OCI-LY3 (cell line): ENCODE measurements around the gene TMEM51.

Source experiments
- H2AFZ ChIP-seq: fragments of 200-600, 300-600 bp; shearing (Covaris generic); 2 replicates; pipeline ENCODE4 v1.6.0; 2014; ENCODE audit warnings: antibody characterized with exemption, low read depth, low read length
- H3K27ac ChIP-seq: fragments of 200-600, 300-600 bp; sonication (generic); 2 replicates; pipeline ENCODE4 v1.5.1; 2014; ENCODE audit warnings: mild to moderate bottlenecking, low read length, moderate library complexity, mixed read lengths
- H3K27me3 ChIP-seq: fragments of 200-600, 300-600 bp; sonication (generic); 2 replicates; pipeline ENCODE4 v1.6.1; 2014; ENCODE audit warnings: low read depth, low read length, mixed read lengths
- H3K36me3 ChIP-seq: fragments of 200-600, 300-600 bp; sonication (generic); replicated peaks from 2 replicates; pipeline ENCODE3; 2014; ENCODE audit warnings: low read depth, low read length, mixed read lengths
- H3K4me1 ChIP-seq: fragments of 300-600, 200-600 bp; sonication (generic); 2 replicates; pipeline ENCODE4 v1.6.1; 2014; ENCODE audit warnings: low read length, mixed read lengths
- H3K4me2 ChIP-seq: fragments of 200-600, 300-600 bp; sonication (generic); 2 replicates; pipeline ENCODE4 v1.6.1; 2014; ENCODE audit warnings: low read length, mixed read lengths
- H3K4me3 ChIP-seq: fragments of 300-600, 200-600 bp; sonication (generic); 2 replicates; pipeline ENCODE4 v1.5.1; 2014; ENCODE audit warnings: antibody characterized with exemption, mild to moderate bottlenecking, low read length, moderate library complexity
- H3K79me2 ChIP-seq: fragments of 300-600, 200-600 bp; shearing (Covaris generic); 2 replicates; pipeline ENCODE4 v1.6.1; 2014; ENCODE audit warnings: mild to moderate bottlenecking, low read length, mixed read lengths
- H3K9ac ChIP-seq: fragments of 300-600, 200-600 bp; shearing (Covaris generic); 2 replicates; pipeline ENCODE4 v1.6.0; 2014; ENCODE audit warnings: mild to moderate bottlenecking, low read length, moderate library complexity
- H3K9me3 ChIP-seq: fragments of 200-600, 300-600 bp; shearing (Covaris generic); 2 replicates; pipeline ENCODE4 v1.6.1; 2014; ENCODE audit warnings: low read length, mixed read lengths; ENCODE audit not compliant: insufficient read depth
- H4K20me1 ChIP-seq: fragments of 200-600, 300-600 bp; sonication (generic); 2 replicates; pipeline ENCODE4 v1.6.1; 2016; ENCODE audit warnings: low read length, mixed read lengths; ENCODE audit not compliant: insufficient read depth
- CTCF ChIP-seq: fragments of 200-600, 300-600 bp; sonication (generic); IDR thresholded peaks from 2 replicates; pipeline ENCODE4 v1.5.1; 2014; ENCODE audit warnings: antibody characterized with exemption, low read length, low read depth
- EZH2phosphoT487 ChIP-seq: fragments of 200-600 bp; shearing (Covaris generic); IDR thresholded peaks from 2 replicates; pipeline ENCODE4 v1.6.1; 2018; ENCODE audit warnings: antibody characterized with exemption, mixed run types, low read depth

TMEM51 gene

GRCh38 chr1:15258833-15259621 lies 105.5 kb downstream of the TMEM51 start:
- peaks cover 21% of the 10 kb centered on the region for H3K27me3 ChIP-seq
- H3K9me3 ChIP-seq: no peaks in the 10 kb centered on the region
- TF ChIP-seq EZH2phosphoT487: no peak
- H3K4me3 ChIP-seq: no peak overlapping the region
- H3K9ac ChIP-seq: no peak overlapping the region
- H3K79me2 ChIP-seq: no peaks in the 10 kb centered on the region
- peaks cover 4% of the 10 kb centered on the region; the same call in 1 of the 2 replicates for H3K4me1 ChIP-seq
- H2AFZ ChIP-seq: no peak overlapping the region
- H3K36me3 ChIP-seq: no peaks in the 10 kb centered on the region
- H4K20me1 ChIP-seq: no peaks in the 10 kb centered on the region
- H3K4me2 ChIP-seq: no peak overlapping the region
- H3K27ac ChIP-seq: no peak overlapping the region

- no peak overlapping the region for H3K9ac ChIP-seq
- H3K4me3 ChIP-seq: no peak overlapping the region
- H3K27ac ChIP-seq: no peak overlapping the region
- H2AFZ ChIP-seq: no peak overlapping the region
- H3K36me3 ChIP-seq: no peaks in the 10 kb centered on the region
- peaks cover 18% of the 10 kb centered on the region for H3K27me3 ChIP-seq
- H3K4me2 ChIP-seq: no peak overlapping the region
- no peak for TF ChIP-seq CTCF
- TF ChIP-seq EZH2phosphoT487: no peak
- H3K9me3 ChIP-seq: no peaks in the 10 kb centered on the region
- no peaks in the 10 kb centered on the region for H3K79me2 ChIP-seq
- peaks cover 4% of the 10 kb centered on the region; the same call in 1 of the 2 replicates for H3K4me1 ChIP-seq
- H4K20me1 ChIP-seq: no peaks in the 10 kb centered on the region
Measured at GRCh38 chr1:15259622-15260007, 106.1 kb downstream of the TMEM51 start.

- no peak overlapping the region for H2AFZ ChIP-seq
- no peak overlapping the region for H3K27ac ChIP-seq
- no peaks in the 10 kb centered on the region for H3K9me3 ChIP-seq
- H3K79me2 ChIP-seq: no peaks in the 10 kb centered on the region
- TF ChIP-seq EZH2phosphoT487 (no peak), CTCF (no peak)
- H4K20me1 ChIP-seq: no peaks in the 10 kb centered on the region
- no peaks in the 10 kb centered on the region for H3K36me3 ChIP-seq
- no peak overlapping the region for H3K4me3 ChIP-seq
- no peak overlapping the region for H3K4me2 ChIP-seq
- peaks cover 16% of the 10 kb centered on the region; the same call in 1 of the 2 replicates for H3K27me3 ChIP-seq
- H3K9ac ChIP-seq: no peak overlapping the region
- peaks cover 4% of the 10 kb centered on the region; the same call in 1 of the 2 replicates for H3K4me1 ChIP-seq
Measured at GRCh38 chr1:15260418-15261154, 107.0 kb downstream of the TMEM51 start.

GRCh38 chr1:15261155-15262002 lies 107.8 kb downstream of the TMEM51 start:
- H3K36me3 ChIP-seq: no peaks in the 10 kb centered on the region
- no peak overlapping the region for H3K4me2 ChIP-seq
- H3K9ac ChIP-seq: no peak overlapping the region
- no peaks in the 10 kb centered on the region for H4K20me1 ChIP-seq
- TF ChIP-seq CTCF: no peak
- no peak for TF ChIP-seq EZH2phosphoT487
- H2AFZ ChIP-seq: no peak overlapping the region
- H3K9me3 ChIP-seq: no peaks in the 10 kb centered on the region
- peaks cover 4% of the 10 kb centered on the region; the same call in 1 of the 2 replicates for H3K4me1 ChIP-seq
- H3K27me3 ChIP-seq: peaks cover 12% of the 10 kb centered on the region; the same call in 1 of the 2 replicates
- no peak overlapping the region for H3K4me3 ChIP-seq
- no peak overlapping the region for H3K27ac ChIP-seq
- H3K79me2 ChIP-seq: no peaks in the 10 kb centered on the region
